H7 (cell line): ENCODE data around the gene SELENBP1. TPM values are rescaled to one million over a fixed set of nuclear protein-coding genes. Genes with fewer than 3 reads are reported as not detected.

Experiments used
- total RNA-seq: library from RNA; depleted of rRNA; stranded (reverse); fragments of >200 nt; shearing (Covaris generic); gene quantifications from 2 replicates; pipeline ENCODE4 v1.2.3, GENCODE V29; 2014; rRNA removed

SELENBP1 gene
- total RNA-seq, 1 experiment from 2014 or later = 41.9 TPM

Other genes with a start within 250 kb of the SELENBP1 start
- gene SEMA6C, start 226.1 kb downstream of the SELENBP1 start, total RNA-seq = 6.1 and 8.0 TPM in 2 replicates
- gene TNFAIP8L2, start 216.1 kb downstream of the SELENBP1 start, total RNA-seq = 0.14 and 0.15 TPM in 2 replicates
- 20.0 and 22.5 TPM in 2 replicates for gene LYSMD1, start 206.8 kb downstream of the SELENBP1 start, total RNA-seq
- 76.1 and 78.8 TPM in 2 replicates for gene SCNM1, start 206.6 kb downstream of the SELENBP1 start, total RNA-seq
- gene TMOD4, start 196.7 kb downstream of the SELENBP1 start, total RNA-seq = 0.80 TPM in 1 of 2 replicates, not detected in the other
- gene VPS72, start 182.5 kb downstream of the SELENBP1 start, total RNA-seq = 167 and 180 TPM in 2 replicates
- 79.7 and 86.6 TPM in 2 replicates for gene PIP5K1A, start 174.2 kb downstream of the SELENBP1 start, total RNA-seq
- gene PSMD4, start 118.0 kb downstream of the SELENBP1 start, total RNA-seq = 373 and 381 TPM in 2 replicates
- 81.3 and 103 TPM in 2 replicates for gene ZNF687, start 90.4 kb downstream of the SELENBP1 start, total RNA-seq
- 33.4 and 36.2 TPM in 2 replicates for gene PI4KB, start 45.3 kb downstream of the SELENBP1 start, total RNA-seq
- 73.1 and 74.9 TPM in 2 replicates for gene RFX5, start 25.5 kb downstream of the SELENBP1 start, total RNA-seq
- gene PSMB4, start 26.9 kb upstream of the SELENBP1 start, total RNA-seq = 889 and 932 TPM in 2 replicates
- 44.7 and 56.5 TPM in 2 replicates for gene POGZ, start 86.8 kb upstream of the SELENBP1 start, total RNA-seq
- 18.5 and 20.3 TPM in 2 replicates for gene CGN, start 138.7 kb upstream of the SELENBP1 start, total RNA-seq
- 11.3 and 11.9 TPM in 2 replicates for gene TUFT1, start 167.6 kb upstream of the SELENBP1 start, total RNA-seq
- 35.1 and 47.8 TPM in 2 replicates for gene SNX27, start 239.3 kb upstream of the SELENBP1 start, total RNA-seq